Measurements from ENCODE around the gene NEK10. TPM values are rescaled to one million over a fixed set of nuclear protein-coding genes. Genes with fewer than 3 reads are reported as not detected.

The NEK10 gene
- total and polyA plus RNA-seq, 2 donors (not counting 1 experiment from before 2014, with no cell fraction given) = 0.49 to 0.55 TPM

DNA sequence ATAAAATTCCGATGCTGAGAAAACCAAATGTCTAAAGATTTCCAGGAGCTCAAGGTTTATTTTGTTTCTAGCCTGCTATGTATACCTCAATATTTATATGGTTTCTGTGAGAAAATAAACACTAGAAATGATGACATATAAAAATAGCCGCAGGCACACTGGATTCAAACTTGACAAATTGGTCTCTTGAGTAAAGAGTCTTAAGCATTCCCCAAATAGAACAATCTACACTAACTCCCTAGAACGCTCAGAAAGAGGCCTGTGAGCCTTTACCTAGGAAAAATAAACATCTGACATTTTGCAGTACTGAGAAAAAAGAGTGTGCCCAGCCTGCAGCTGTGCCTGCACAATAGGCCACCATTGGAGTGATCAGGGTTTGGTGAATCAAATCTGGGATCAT lies 75.2 kb downstream of the NEK10 start:
- H3K27ac ChIP-seq (ENCODE audit: low read length in 2 of 2) = no peak overlapping the region
- no peaks in the 10 kb centered on the region for H3K36me3 ChIP-seq (replicated peaks in 1 of 2; ENCODE audit: control extremely low read depth in 1 of 2, control insufficient read depth in 1 of 2, extremely low read depth in 1 of 2, insufficient read depth in 2 of 2, low read length in 1 of 2)
- H3K4me1 ChIP-seq (ENCODE audit: control insufficient read depth in 2 of 2, insufficient read depth in 2 of 2, low read length in 2 of 2) = no peaks in the 10 kb centered on the region
- TF ChIP-seq, protein P1, sequence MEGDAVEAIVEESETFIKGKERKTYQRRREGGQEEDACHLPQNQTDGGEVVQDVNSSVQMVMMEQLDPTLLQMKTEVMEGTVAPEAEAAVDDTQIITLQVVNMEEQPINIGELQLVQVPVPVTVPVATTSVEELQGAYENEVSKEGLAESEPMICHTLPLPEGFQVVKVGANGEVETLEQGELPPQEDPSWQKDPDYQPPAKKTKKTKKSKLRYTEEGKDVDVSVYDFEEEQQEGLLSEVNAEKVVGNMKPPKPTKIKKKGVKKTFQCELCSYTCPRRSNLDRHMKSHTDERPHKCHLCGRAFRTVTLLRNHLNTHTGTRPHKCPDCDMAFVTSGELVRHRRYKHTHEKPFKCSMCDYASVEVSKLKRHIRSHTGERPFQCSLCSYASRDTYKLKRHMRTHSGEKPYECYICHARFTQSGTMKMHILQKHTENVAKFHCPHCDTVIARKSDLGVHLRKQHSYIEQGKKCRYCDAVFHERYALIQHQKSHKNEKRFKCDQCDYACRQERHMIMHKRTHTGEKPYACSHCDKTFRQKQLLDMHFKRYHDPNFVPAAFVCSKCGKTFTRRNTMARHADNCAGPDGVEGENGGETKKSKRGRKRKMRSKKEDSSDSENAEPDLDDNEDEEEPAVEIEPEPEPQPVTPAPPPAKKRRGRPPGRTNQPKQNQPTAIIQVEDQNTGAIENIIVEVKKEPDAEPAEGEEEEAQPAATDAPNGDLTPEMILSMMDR (IDR thresholded peaks at IDR 0.05) = no peak
- TF ChIP-seq EZH2 (IDR thresholded peaks at IDR 0.05; ENCODE audit: borderline replicate concordance, insufficient read depth, low read depth, low read length, poor library complexity, severe bottlenecking) = no peak
- DNase-seq (no peak), ATAC-seq (ENCODE audit: low read depth) (no peak)
- Mint-ChIP-seq H3K27ac (no peak overlapping the region), H3K27me3 (no peaks in the 10 kb centered on the region), H3K4me3 (no peak overlapping the region), H3K4me1 (no peaks in the 10 kb centered on the region), H3K9me3 (ENCODE audit: insufficient read depth) (peaks cover 5% of the 10 kb centered on the region)
- no peak overlapping the region for H3K4me3 ChIP-seq (ENCODE audit: control extremely low read depth in 1 of 5, extremely low read depth in 1 of 5, insufficient read depth in 1 of 5, low read depth in 2 of 5, low read length in 4 of 5)
- no peaks in the 10 kb centered on the region for H4K20me1 ChIP-seq (ENCODE audit: control insufficient read depth, insufficient read depth, low read length, poor library complexity, severe bottlenecking)
- H3K9ac ChIP-seq (ENCODE audit: low read length) = no peak overlapping the region
- no CpG with 5 or more reads among the region's 3 CpGs for WGBS (ENCODE audit: insufficient coverage)
- H2AFZ ChIP-seq (ENCODE audit: insufficient read depth, low read depth, low read length, poor library complexity, severe bottlenecking) = no peak overlapping the region
- H3K79me2 ChIP-seq (ENCODE audit: control insufficient read depth, insufficient read depth, low read length) = no peaks in the 10 kb centered on the region
- intact Hi-C loops (cut with micrococcal nuclease) = no loop called here
- CTCF ChIA-PET = no interaction called here
- H3K27me3 ChIP-seq (replicated peaks in 1 of 4; ENCODE audit: control extremely low read depth in 1 of 4, control insufficient read depth in 3 of 4, insufficient read depth in 4 of 4, low read length in 3 of 4) = no peaks in the 10 kb centered on the region
- POLR2A ChIA-PET = no interaction called here
- H3K4me2 ChIP-seq (replicated peaks; ENCODE audit: low read depth, low read length, poor library complexity, severe bottlenecking) = no peak overlapping the region
- H3K9me3 ChIP-seq (ENCODE audit: control extremely low read depth in 1 of 3, control insufficient read depth in 2 of 3, insufficient read depth in 1 of 3, low read length in 2 of 3) = peaks cover 0 to under 1% (median 0%) of the 10 kb centered on the region in 3 donors

- Mint-ChIP-seq H3K9me3 (ENCODE audit: insufficient read depth) (no peaks in the 10 kb centered on the region), H3K27ac (no peak overlapping the region), H3K4me3 (no peak overlapping the region), H3K27me3 (no peaks in the 10 kb centered on the region), H3K4me1 (no peaks in the 10 kb centered on the region)
- DNase-seq (no peak), ATAC-seq (ENCODE audit: low read depth) (no peak)
- no peak overlapping the region for H3K4me2 ChIP-seq (replicated peaks; ENCODE audit: low read depth, low read length, poor library complexity, severe bottlenecking)
- no peaks in the 10 kb centered on the region for H3K9me3 ChIP-seq (ENCODE audit: control extremely low read depth in 1 of 3, control insufficient read depth in 2 of 3, insufficient read depth in 1 of 3, low read length in 2 of 3)
- TF ChIP-seq, protein P1 (IDR thresholded peaks at IDR 0.05) = no peak
- no peak for TF ChIP-seq EZH2 (IDR thresholded peaks at IDR 0.05; ENCODE audit: borderline replicate concordance, insufficient read depth, low read depth, low read length, poor library complexity, severe bottlenecking)
- no peak overlapping the region for H3K4me3 ChIP-seq (ENCODE audit: control extremely low read depth in 1 of 5, extremely low read depth in 1 of 5, insufficient read depth in 1 of 5, low read depth in 2 of 5, low read length in 4 of 5)
- H3K79me2 ChIP-seq (ENCODE audit: control insufficient read depth, insufficient read depth, low read length) = no peaks in the 10 kb centered on the region
- H3K27me3 ChIP-seq (replicated peaks in 1 of 4; ENCODE audit: control extremely low read depth in 1 of 4, control insufficient read depth in 3 of 4, insufficient read depth in 4 of 4, low read length in 3 of 4) = no peaks in the 10 kb centered on the region
- no peak overlapping the region for H3K27ac ChIP-seq (ENCODE audit: low read length in 2 of 2)
- H2AFZ ChIP-seq (ENCODE audit: insufficient read depth, low read depth, low read length, poor library complexity, severe bottlenecking) = no peak overlapping the region
- intact Hi-C loops (cut with micrococcal nuclease) = no loop called here
- no peak overlapping the region for H3K9ac ChIP-seq (ENCODE audit: low read length)
- H4K20me1 ChIP-seq (ENCODE audit: control insufficient read depth, insufficient read depth, low read length, poor library complexity, severe bottlenecking) = no peaks in the 10 kb centered on the region
- H3K4me1 ChIP-seq (ENCODE audit: control insufficient read depth in 2 of 2, insufficient read depth in 2 of 2, low read length in 2 of 2) = no peaks in the 10 kb centered on the region
- no peaks in the 10 kb centered on the region for H3K36me3 ChIP-seq (replicated peaks in 1 of 2; ENCODE audit: control extremely low read depth in 1 of 2, control insufficient read depth in 1 of 2, extremely low read depth in 1 of 2, insufficient read depth in 2 of 2, low read length in 1 of 2)
- CTCF ChIA-PET = no interaction called here
- POLR2A ChIA-PET = no interaction called here
These were observed 78.4 kb downstream of the NEK10 start for GRCh38 chr3:27290760-27291159.

Data from B cell (primary cell).